Upper lobe of left lung (tissue), 6 donors: Measurements from ENCODE around the gene SAP30BP. TPM values are rescaled to one million over a fixed set of nuclear protein-coding genes. Genes with fewer than 3 reads are reported as not detected.

Experiments
- ATAC-seq, 2 donors: fragments of 200-7000 bp; cut with Tn5 transposase; one replicate each; pipeline ENCODE4 v1.9.1; 2022; ENCODE audit warnings: mild to moderate bottlenecking in 2 of 2, moderate library complexity in 2 of 2; ENCODE audit not compliant: low FRiP score in 2 of 2
- DNase-seq, 2 donors: peaks; one replicate each; pipeline ENCODE4 v3.0.0-alpha.2; 2019 to 2020
- H3K27ac ChIP-seq, 4 donors: fragments of 200-600 bp; sonication (generic); one replicate each; pipeline ENCODE4 v1.5.1; 2016 to 2019
- H3K27me3 ChIP-seq, 4 donors: fragments of 200-600 bp; sonication (generic); one replicate each; pipeline ENCODE4 v1.5.1; 2017 to 2019
- H3K36me3 ChIP-seq, 4 donors: fragments of 200-600 bp; sonication (generic); one replicate each; pipeline ENCODE4 v1.5.1; 2016 to 2019
- H3K4me1 ChIP-seq, 4 donors: fragments of 200-600 bp; sonication (generic); one replicate each; pipeline ENCODE4 v1.5.1; 2018 to 2019
- H3K4me3 ChIP-seq, 4 donors: fragments of 200-600 bp; sonication (generic); one replicate each; pipeline ENCODE4 v1.5.1; 2017 to 2019; ENCODE audit warnings: mild to moderate bottlenecking in 2 of 4, moderate library complexity in 1 of 4
- H3K9me3 ChIP-seq, 4 donors: fragments of 200-600 bp; sonication (generic); one replicate each; pipeline ENCODE4 v1.5.1; 2018 to 2019
- EP300 ChIP-seq, 4 donors: sonication (generic); formaldehyde crosslinking; IDR thresholded peaks; one replicate each; pipeline ENCODE4 v1.5.1; 2017; ENCODE audit warnings: antibody characterized with exemption in 4 of 4, control low read depth in 2 of 4
- POLR2A ChIP-seq, 4 donors: fragments of 450-650 bp; IDR thresholded peaks; one replicate each; pipeline ENCODE4 v1.5.1; 2016 to 2017; ENCODE audit warnings: antibody characterized with exemption in 4 of 4, mild to moderate bottlenecking in 2 of 4
- POLR2AphosphoS5 ChIP-seq, 2 donors: sonication (generic); formaldehyde crosslinking; IDR thresholded peaks; one replicate each; pipeline ENCODE4 v1.5.1; 2017; ENCODE audit warnings: antibody characterized with exemption in 2 of 2
- WGBS, 2 donors: methylation state at CpG; one replicate each; pipeline ENCODE4 v1.1.5; 2017 to 2018; 5-methylcytosine and 5-hydroxymethylcytosine counted together
- total RNA-seq, 6 donors: library from RNA; depleted of rRNA in 4 of 6; stranded (reverse); fragments of >200 nt in 4 of 6; gene quantifications; one replicate each; pipeline versions ENCODE4 v1.1.0 to v1.2.1, GENCODE V29; 2016 to 2021
- TF ChIP-seq, protein P1 (sequence below), 6 experiments: fragments of 450-650 bp in 4 of 6; fragments of 200-600 bp in 2 of 6; sonication (generic) in 2 of 6; IDR thresholded peaks; one replicate each; pipeline ENCODE4 v1.5.1; 2016 to 2019; ENCODE audit warnings: antibody characterized with exemption in 6 of 6
- donor health status: DM: no; HTN: no; CAD: no; lungs with moderate emphysema.
- donor health status: DM: no; HTN: yes; CAD: no; lungs with severe emphysema.

The SAP30BP gene
- total RNA-seq, 6 donors from 2014 or later = 64.1 to 125 (median 80.8) TPM

DNA sequence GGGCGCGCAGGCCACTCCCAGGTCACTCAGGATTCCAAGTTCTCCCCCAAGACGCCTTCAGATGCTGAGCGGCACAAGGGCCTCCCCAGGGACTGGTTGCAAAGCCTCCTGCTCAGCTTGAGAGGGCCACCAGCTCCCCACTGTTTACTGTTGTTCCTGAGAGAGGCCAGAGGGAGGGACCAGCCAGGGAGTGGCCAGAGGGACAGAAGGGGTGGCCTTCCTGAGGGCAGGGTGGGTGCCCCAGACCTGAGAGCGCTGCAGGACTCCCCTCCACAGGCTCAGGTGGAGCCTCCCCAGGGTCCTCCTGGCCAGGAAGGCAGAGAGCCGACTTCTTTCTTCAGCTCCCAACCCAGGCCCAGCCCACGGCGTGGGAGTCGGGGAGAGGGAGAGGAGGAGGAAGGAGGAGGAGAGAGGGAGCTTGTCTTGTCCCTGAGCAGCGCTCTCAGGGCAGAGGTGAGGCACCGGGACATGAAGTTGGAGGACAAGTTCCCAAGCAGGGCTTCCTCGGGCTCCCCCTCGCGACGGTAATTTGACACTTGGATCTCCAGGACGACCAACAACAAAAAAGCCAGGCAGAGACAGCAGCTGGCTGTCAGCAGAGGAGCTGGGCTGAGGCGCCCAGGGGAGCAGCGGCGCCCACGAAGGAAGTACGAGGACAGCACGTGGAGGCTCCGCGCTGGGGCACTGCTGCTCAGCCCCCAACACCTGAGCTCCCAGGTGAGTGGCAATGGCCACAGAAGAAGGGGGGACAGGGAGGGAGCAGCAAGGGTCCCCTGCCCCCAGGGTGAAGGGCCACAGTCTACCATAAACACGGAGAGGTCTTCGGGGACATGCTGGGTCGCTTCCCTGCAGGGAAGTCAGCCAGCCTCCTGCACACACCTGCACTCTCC, 33.4 kb upstream of the SAP30BP start:
- TF ChIP-seq POLR2AphosphoS5 (IDR thresholded peaks at IDR 0.05) = no peak
- no peak for TF ChIP-seq EP300 (IDR thresholded peaks at IDR 0.05)
- peak in 1 of 4 donors; percentile 26 for TF ChIP-seq POLR2A (IDR thresholded peaks at IDR 0.05)
- TF ChIP-seq, protein P1, sequence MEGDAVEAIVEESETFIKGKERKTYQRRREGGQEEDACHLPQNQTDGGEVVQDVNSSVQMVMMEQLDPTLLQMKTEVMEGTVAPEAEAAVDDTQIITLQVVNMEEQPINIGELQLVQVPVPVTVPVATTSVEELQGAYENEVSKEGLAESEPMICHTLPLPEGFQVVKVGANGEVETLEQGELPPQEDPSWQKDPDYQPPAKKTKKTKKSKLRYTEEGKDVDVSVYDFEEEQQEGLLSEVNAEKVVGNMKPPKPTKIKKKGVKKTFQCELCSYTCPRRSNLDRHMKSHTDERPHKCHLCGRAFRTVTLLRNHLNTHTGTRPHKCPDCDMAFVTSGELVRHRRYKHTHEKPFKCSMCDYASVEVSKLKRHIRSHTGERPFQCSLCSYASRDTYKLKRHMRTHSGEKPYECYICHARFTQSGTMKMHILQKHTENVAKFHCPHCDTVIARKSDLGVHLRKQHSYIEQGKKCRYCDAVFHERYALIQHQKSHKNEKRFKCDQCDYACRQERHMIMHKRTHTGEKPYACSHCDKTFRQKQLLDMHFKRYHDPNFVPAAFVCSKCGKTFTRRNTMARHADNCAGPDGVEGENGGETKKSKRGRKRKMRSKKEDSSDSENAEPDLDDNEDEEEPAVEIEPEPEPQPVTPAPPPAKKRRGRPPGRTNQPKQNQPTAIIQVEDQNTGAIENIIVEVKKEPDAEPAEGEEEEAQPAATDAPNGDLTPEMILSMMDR (IDR thresholded peaks at IDR 0.05) = peak; percentile 24 to 66 (median 42)
- Histone ChIP-seq H3K36me3 (peaks cover 0 to 19% (median 6%) of the 10 kb centered on the region in 4 donors), H3K4me3 (peak overlapping the region in 3 of 4 donors; percentile 11 to 32 (median 11)), H3K27me3 (no peaks in the 10 kb centered on the region), H3K27ac (peak overlapping the region; percentile 82 to 85 (median 82)), H3K4me1 (peaks cover 22 to 39% (median 33%) of the 10 kb centered on the region in 4 donors), H3K9me3 (no peaks in the 10 kb centered on the region)
- DNase-seq = peak; percentile 82 to 92
- ATAC-seq = peak; percentile 78 to 81
- WGBS, 2 donors = 15 to 18% methylated on average over 17 to 25 of the region's 27 CpGs

DNA sequence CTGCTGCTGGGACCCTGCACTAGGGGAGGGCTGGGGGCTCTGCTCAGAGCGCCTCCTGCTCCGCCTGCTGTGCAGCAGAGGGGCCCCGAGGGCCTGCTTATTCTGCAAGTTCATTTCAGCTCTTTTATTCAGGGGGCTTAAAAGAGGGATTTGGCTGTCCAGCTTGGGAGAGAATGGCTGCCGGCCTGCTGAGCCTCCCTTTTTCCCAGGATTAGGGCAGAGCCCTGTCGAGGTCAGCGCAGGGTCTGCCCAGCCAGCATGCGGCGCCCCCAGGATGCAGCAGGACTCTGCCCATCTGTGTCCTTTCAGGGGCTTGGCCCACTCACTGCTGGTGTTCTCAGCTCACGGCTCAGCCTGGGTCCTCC, 32.8 kb upstream of the SAP30BP start:
- WGBS, 2 donors = 82 to 85% methylated on average over 5 to 9 of the region's 9 CpGs
- Histone ChIP-seq H3K4me3 (peak overlapping the region in 3 of 4 donors; percentile 11 to 18 (median 11)), H3K9me3 (no peaks in the 10 kb centered on the region), H3K4me1 (peaks cover 22 to 40% (median 34%) of the 10 kb centered on the region in 4 donors), H3K27ac (peak overlapping the region; percentile 82 to 85 (median 82)), H3K27me3 (no peaks in the 10 kb centered on the region), H3K36me3 (peaks cover 0 to 15% (median 5%) of the 10 kb centered on the region in 4 donors)
- ATAC-seq (no peak), DNase-seq (peak in 1 of 2 donors; percentile 57)
- TF ChIP-seq POLR2AphosphoS5 (IDR thresholded peaks at IDR 0.05) (no peak), EP300 (IDR thresholded peaks at IDR 0.05) (no peak), POLR2A (IDR thresholded peaks at IDR 0.05) (no peak)
- TF ChIP-seq, protein P1 (IDR thresholded peaks at IDR 0.05) = no peak

DNA sequence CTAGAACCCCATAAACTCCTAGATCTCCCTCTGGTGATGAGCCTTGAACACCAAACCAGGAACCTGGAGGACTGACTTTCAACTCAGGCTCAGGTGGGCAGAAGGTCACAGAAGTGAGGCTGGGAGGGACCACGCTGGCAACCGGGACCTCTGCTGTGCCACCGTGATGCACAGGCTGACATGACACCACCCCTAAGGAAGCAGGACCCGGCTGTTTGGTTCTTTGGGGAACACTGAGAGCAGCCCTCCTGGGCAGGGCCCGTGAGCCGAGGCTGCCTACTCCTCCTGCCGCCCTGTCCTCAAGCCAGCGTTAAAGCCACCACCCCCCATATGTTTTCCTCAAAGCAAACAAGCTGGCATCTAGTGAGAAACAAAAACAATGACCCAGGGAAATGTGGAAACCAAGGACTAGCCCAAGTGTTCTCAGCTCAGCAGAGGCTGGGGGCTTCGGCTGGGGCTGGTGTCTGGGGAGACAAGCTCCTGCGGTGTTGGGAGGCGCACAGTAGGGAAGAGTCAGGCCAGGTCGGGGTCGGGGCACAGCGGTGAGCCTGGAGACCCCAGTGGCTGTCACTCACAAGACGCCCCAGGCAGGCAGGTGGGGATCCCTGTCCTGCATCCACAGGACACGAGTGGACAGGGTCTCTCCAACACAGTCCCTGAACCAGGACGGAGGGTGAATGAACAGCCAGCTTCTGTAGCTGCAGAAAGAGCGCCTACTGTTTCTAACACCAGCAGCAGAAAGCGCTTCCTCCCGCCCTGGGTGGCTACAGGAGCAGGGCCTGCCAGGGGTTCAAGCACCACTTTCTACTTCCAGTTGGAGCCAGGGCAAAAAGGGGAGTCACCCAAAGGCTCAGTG, 32.2 kb upstream of the SAP30BP start:
- Histone ChIP-seq H3K9me3 (no peaks in the 10 kb centered on the region), H3K4me1 (peaks cover 22 to 44% (median 35%) of the 10 kb centered on the region in 4 donors), H3K36me3 (peaks cover 0 to 13% (median 5%) of the 10 kb centered on the region in 4 donors), H3K27ac (peak overlapping the region; percentile 39 to 82 (median 75)), H3K27me3 (no peaks in the 10 kb centered on the region), H3K4me3 (no peak overlapping the region)
- no peak for ATAC-seq
- peak; percentile 35 to 59 for DNase-seq
- TF ChIP-seq POLR2AphosphoS5 (IDR thresholded peaks at IDR 0.05) = no peak
- TF ChIP-seq POLR2A (IDR thresholded peaks at IDR 0.05) = no peak
- TF ChIP-seq, protein P1 (IDR thresholded peaks at IDR 0.05) = no peak
- no peak for TF ChIP-seq EP300 (IDR thresholded peaks at IDR 0.05)
- 77 to 85% methylated on average over 17 to 20 of the region's 20 CpGs for WGBS, 2 donors

- no peak overlapping the region for H3K4me3 ChIP-seq
- DNase-seq = peak; percentile 60 to 79
- WGBS, 2 donors = 33 to 45% methylated on average over 1 to 15 of the region's 16 CpGs
- TF ChIP-seq, protein P1 (IDR thresholded peaks at IDR 0.05) = no peak
- TF ChIP-seq POLR2AphosphoS5 (IDR thresholded peaks at IDR 0.05) (no peak), EP300 (IDR thresholded peaks at IDR 0.05) (no peak), POLR2A (IDR thresholded peaks at IDR 0.05) (no peak)
- H3K27me3 ChIP-seq = no peaks in the 10 kb centered on the region
- peaks cover 0 to 6% (median 3%) of the 10 kb centered on the region in 4 donors for H3K36me3 ChIP-seq
- H3K9me3 ChIP-seq = no peaks in the 10 kb centered on the region
- peaks cover 22 to 50% (median 38%) of the 10 kb centered on the region in 4 donors for H3K4me1 ChIP-seq
- peak overlapping the region; percentile 39 to 68 (median 60) for H3K27ac ChIP-seq
- ATAC-seq = no peak
Measured at GRCh38 chr17:75635610-75636202, 31.4 kb upstream of the SAP30BP start.
